ENCODE measurements around the gene TECPR2. TPM values are rescaled to one million over a fixed set of nuclear protein-coding genes. Genes with fewer than 3 reads are reported as not detected.

Gene TECPR2
- total RNA-seq, 1 donor from 2014 or later, result 6.4 TPM

- no peaks in the 10 kb centered on the region for H3K4me1 Mint-ChIP-seq
- intact Hi-C loops (cut with micrococcal nuclease), result no loop called here
- no peak for DNase-seq
- H3K4me3 Mint-ChIP-seq, result no peak overlapping the region
- H3K9me3 Mint-ChIP-seq, result peaks cover 3% of the 10 kb centered on the region
- H3K27me3 Mint-ChIP-seq, result no peaks in the 10 kb centered on the region
- no peak overlapping the region for H3K27ac Mint-ChIP-seq
- H3K36me3 Mint-ChIP-seq (ENCODE audit: low read depth), result peaks cover 5% of the 10 kb centered on the region
Measured at GRCh38 chr14:102485693-102486512, 123.2 kb downstream of the TECPR2 start.

GRCh38 chr14:102486513-102487203 lies 123.9 kb downstream of the TECPR2 start:
- H3K4me1 Mint-ChIP-seq, result no peaks in the 10 kb centered on the region
- H3K27ac Mint-ChIP-seq, result no peak overlapping the region
- no peak for DNase-seq
- no peaks in the 10 kb centered on the region for H3K27me3 Mint-ChIP-seq
- H3K4me3 Mint-ChIP-seq, result no peak overlapping the region
- intact Hi-C loops (cut with micrococcal nuclease), result no loop called here
- H3K9me3 Mint-ChIP-seq, result peaks cover 3% of the 10 kb centered on the region
- peaks cover 5% of the 10 kb centered on the region for H3K36me3 Mint-ChIP-seq (ENCODE audit: low read depth)

- DNase-seq, result no peak
- Mint-ChIP-seq H3K36me3 (ENCODE audit: low read depth) (peaks cover 5% of the 10 kb centered on the region), H3K27ac (no peak overlapping the region), H3K4me1 (no peaks in the 10 kb centered on the region), H3K4me3 (no peak overlapping the region), H3K27me3 (no peaks in the 10 kb centered on the region), H3K9me3 (peaks cover 3% of the 10 kb centered on the region)
- intact Hi-C loops (cut with micrococcal nuclease), result no loop called here
Measured at GRCh38 chr14:102487204-102487577, 124.5 kb downstream of the TECPR2 start.

- intact Hi-C loops (cut with micrococcal nuclease), result no loop called here
- no peaks in the 10 kb centered on the region for H3K27me3 Mint-ChIP-seq
- DNase-seq, result no peak
Measured at GRCh38 chr14:102490456-102490855, 127.7 kb downstream of the TECPR2 start.

GRCh38 chr14:102491366-102491765 lies 128.6 kb downstream of the TECPR2 start:
- Mint-ChIP-seq H3K27me3 (no peaks in the 10 kb centered on the region), H3K9me3 (no peaks in the 10 kb centered on the region), H3K4me1 (no peaks in the 10 kb centered on the region), H3K27ac (no peak overlapping the region), H3K4me3 (no peak overlapping the region), H3K36me3 (ENCODE audit: low read depth) (no peaks in the 10 kb centered on the region)
- intact Hi-C loops (cut with micrococcal nuclease), result no loop called here
- no peak for DNase-seq

More at GRCh38 chr14:102490456-102490855, 127.7 kb downstream of the TECPR2 start:
- H3K9me3 Mint-ChIP-seq, result no peaks in the 10 kb centered on the region
- H3K4me1 Mint-ChIP-seq, result no peaks in the 10 kb centered on the region
- no peak overlapping the region for H3K4me3 Mint-ChIP-seq
- no peaks in the 10 kb centered on the region for H3K36me3 Mint-ChIP-seq (ENCODE audit: low read depth)
- H3K27ac Mint-ChIP-seq, result no peak overlapping the region

GRCh38 chr14:102491786-102492530 lies 129.2 kb downstream of the TECPR2 start:
- intact Hi-C loops (cut with micrococcal nuclease), result no loop called here
- Mint-ChIP-seq H3K27me3 (no peaks in the 10 kb centered on the region), H3K4me1 (no peaks in the 10 kb centered on the region), H3K4me3 (no peak overlapping the region), H3K27ac (no peak overlapping the region), H3K9me3 (no peaks in the 10 kb centered on the region), H3K36me3 (ENCODE audit: low read depth) (no peaks in the 10 kb centered on the region)
- no peak for DNase-seq

- intact Hi-C loops (cut with micrococcal nuclease), result no loop called here
- Mint-ChIP-seq H3K4me1 (no peaks in the 10 kb centered on the region), H3K4me3 (no peak overlapping the region), H3K36me3 (ENCODE audit: low read depth) (no peaks in the 10 kb centered on the region), H3K27ac (no peak overlapping the region), H3K9me3 (no peaks in the 10 kb centered on the region), H3K27me3 (no peaks in the 10 kb centered on the region)
- no peak for DNase-seq
Measured at GRCh38 chr14:102492531-102492910, 129.8 kb downstream of the TECPR2 start.

- no peaks in the 10 kb centered on the region for H3K27me3 Mint-ChIP-seq
- DNase-seq, result no peak
- no peaks in the 10 kb centered on the region for H3K36me3 Mint-ChIP-seq (ENCODE audit: low read depth)
- no peaks in the 10 kb centered on the region for H3K4me1 Mint-ChIP-seq
- intact Hi-C loops (cut with micrococcal nuclease), result no loop called here
- H3K9me3 Mint-ChIP-seq, result no peaks in the 10 kb centered on the region
- no peak overlapping the region for H3K27ac Mint-ChIP-seq
- no peak overlapping the region for H3K4me3 Mint-ChIP-seq
Measured at GRCh38 chr14:102493096-102493495, 130.4 kb downstream of the TECPR2 start.

GRCh38 chr14:102493585-102493984 lies 130.8 kb downstream of the TECPR2 start:
- intact Hi-C loops (cut with micrococcal nuclease), result no loop called here
- H3K27me3 Mint-ChIP-seq, result no peaks in the 10 kb centered on the region
- H3K9me3 Mint-ChIP-seq, result no peaks in the 10 kb centered on the region
- no peak for DNase-seq
- no peak overlapping the region for H3K4me3 Mint-ChIP-seq
- no peaks in the 10 kb centered on the region for H3K36me3 Mint-ChIP-seq (ENCODE audit: low read depth)
- H3K27ac Mint-ChIP-seq, result no peak overlapping the region
- H3K4me1 Mint-ChIP-seq, result no peaks in the 10 kb centered on the region

- Mint-ChIP-seq H3K4me1 (peaks cover 9% of the 10 kb centered on the region), H3K9me3 (no peaks in the 10 kb centered on the region), H3K27me3 (no peaks in the 10 kb centered on the region), H3K36me3 (ENCODE audit: low read depth) (no peaks in the 10 kb centered on the region), H3K27ac (no peak overlapping the region), H3K4me3 (no peak overlapping the region)
- DNase-seq, result no peak
- intact Hi-C loops (cut with micrococcal nuclease), result no loop called here
Measured at GRCh38 chr14:102495491-102496330, 133.0 kb downstream of the TECPR2 start.

- Mint-ChIP-seq H3K36me3 (ENCODE audit: low read depth) (no peaks in the 10 kb centered on the region), H3K4me3 (no peak overlapping the region), H3K9me3 (no peaks in the 10 kb centered on the region), H3K27me3 (no peaks in the 10 kb centered on the region), H3K4me1 (peaks cover 11% of the 10 kb centered on the region), H3K27ac (no peak overlapping the region)
- intact Hi-C loops (cut with micrococcal nuclease), result no loop called here
- DNase-seq, result no peak
Measured at GRCh38 chr14:102496331-102496691, 133.6 kb downstream of the TECPR2 start.

- H3K4me1 Mint-ChIP-seq, result peaks cover 11% of the 10 kb centered on the region
- no peaks in the 10 kb centered on the region for H3K27me3 Mint-ChIP-seq
- H3K36me3 Mint-ChIP-seq (ENCODE audit: low read depth), result no peaks in the 10 kb centered on the region
- no peaks in the 10 kb centered on the region for H3K9me3 Mint-ChIP-seq
- no peak overlapping the region for H3K4me3 Mint-ChIP-seq
- no peak overlapping the region for H3K27ac Mint-ChIP-seq
- intact Hi-C loops (cut with micrococcal nuclease), result no loop called here
- no peak for DNase-seq
Measured at GRCh38 chr14:102496958-102497744, 134.4 kb downstream of the TECPR2 start.

All from activated CD4-positive, alpha-beta T cell treated with anti-CD3 and anti-CD28 coated beads, Interleukin-2, amount 10 ng/mL, durations not matched to agents 24 days and 14 days (primary cell).